Measurements from ENCODE around the gene DDRGK1.

DNA sequence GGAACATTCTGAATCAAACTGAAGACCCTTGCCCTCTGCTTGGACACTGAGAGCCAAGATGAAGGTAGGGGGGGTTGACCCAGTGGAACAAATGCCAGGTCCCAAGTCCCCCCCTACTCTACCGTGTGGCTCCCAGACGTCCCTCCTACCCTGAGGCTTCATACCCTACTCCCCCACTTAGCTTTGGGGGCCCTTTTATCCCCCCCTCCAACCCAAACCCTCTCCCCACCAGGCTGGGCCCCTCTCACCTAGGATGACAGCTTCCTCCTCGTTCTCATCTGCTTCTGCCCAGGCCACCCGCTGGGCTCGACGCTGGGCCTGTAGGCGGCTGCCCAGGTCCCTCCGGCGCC is 1.5 kb downstream of the DDRGK1 start:
- TF ChIP-seq CTCF (conservative IDR thresholded peaks at IDR 0.05; ENCODE audit: low read depth, low read length) (no peak), CEBPB (IDR thresholded peaks at IDR 0.05; ENCODE audit: low read depth, low read length) (no peak), NFE2L2 (IDR thresholded peaks at IDR 0.05; ENCODE audit: low read depth, low read length) (no peak), RAD21 (IDR thresholded peaks at IDR 0.05; ENCODE audit: low read length) (no peak), MAFK (IDR thresholded peaks at IDR 0.05; ENCODE audit: low read depth, low read length) (no peak), POLR2A (IDR thresholded peaks at IDR 0.05; ENCODE audit: low read depth, low read length) (no peak), MAZ (IDR thresholded peaks at IDR 0.05; ENCODE audit: borderline replicate concordance, low read depth, low read length) (no peak), RCOR1 (IDR thresholded peaks at IDR 0.05; ENCODE audit: insufficient replicate concordance, low read length) (no peak), ELK1 (IDR thresholded peaks at IDR 0.05; ENCODE audit: borderline replicate concordance, low read depth, low read length) (no peak), RFX5 (IDR thresholded peaks at IDR 0.05; ENCODE audit: low read depth, low read length) (no peak), USF2 (IDR thresholded peaks at IDR 0.05; ENCODE audit: low read depth, low read length) (no peak), CHD1 (IDR thresholded peaks at IDR 0.05; ENCODE audit: low read depth, low read length) (no peak)

All from IMR-90 (cell line).